Left ventricle myocardium inferior (tissue), 1 donor: ENCODE data around the gene RYK. TPM values are rescaled to one million over a fixed set of nuclear protein-coding genes. Genes with fewer than 3 reads are reported as not detected.
"Not testable (repeated sequence)": the region's sequence is repeated elsewhere in the genome, so short reads cannot be mapped to it uniquely, and the experiment has no call there.

Experiments used
- DNase-seq: peaks from one replicate; pipeline ENCODE4 v3.0.0-alpha.2; 2020
- H3K27ac ChIP-seq: fragments of 200-600 bp; replicated peaks from 2 replicates; pipeline ENCODE4 v1.8.0; 2021
- H3K27me3 ChIP-seq: fragments of 200-600 bp; 2 replicates; pipeline ENCODE4 v1.8.0; 2021; ENCODE audit warnings: low read depth
- H3K36me3 ChIP-seq: fragments of 200-600 bp; 2 replicates; pipeline ENCODE4 v1.8.0; 2021
- H3K4me1 ChIP-seq: fragments of 200-600 bp; 2 replicates; pipeline ENCODE4 v1.8.0; 2021
- H3K4me3 ChIP-seq: fragments of 200-600 bp; 2 replicates; pipeline ENCODE4 v1.8.0; 2021; ENCODE audit warnings: mild to moderate bottlenecking, moderate library complexity
- H3K9me3 ChIP-seq: fragments of 200-600 bp; replicated peaks from 2 replicates; pipeline ENCODE4 v1.8.0; 2021
- intact Hi-C: fragments of 100-400 bp; cut with micrococcal nuclease; formaldehyde crosslinking; loops from one replicate; pipeline ENCODE4 v1.11.0; 2022
- total RNA-seq: library from RNA; stranded (reverse); fragmentation: NEBNext Ultra II Directional; extraction: Animal tissue kit (Norgen Biotek cat#: 25700); gene quantifications from one replicate; pipeline ENCODE4 v1.2.1, GENCODE V29; 2021
- TF ChIP-seq, protein P1 (sequence below): fragments of 200-600 bp; IDR thresholded peaks from 2 replicates; pipeline ENCODE4 v1.8.0; 2021; ENCODE audit warnings: antibody characterized with exemption, mild to moderate bottlenecking, borderline replicate concordance
- donor health status: DM: no; HTN: yes; CAD: no; lungs with severe emphysema.

Gene RYK
- total RNA-seq, 1 donor from 2014 or later: 32.3 TPM

DNA sequence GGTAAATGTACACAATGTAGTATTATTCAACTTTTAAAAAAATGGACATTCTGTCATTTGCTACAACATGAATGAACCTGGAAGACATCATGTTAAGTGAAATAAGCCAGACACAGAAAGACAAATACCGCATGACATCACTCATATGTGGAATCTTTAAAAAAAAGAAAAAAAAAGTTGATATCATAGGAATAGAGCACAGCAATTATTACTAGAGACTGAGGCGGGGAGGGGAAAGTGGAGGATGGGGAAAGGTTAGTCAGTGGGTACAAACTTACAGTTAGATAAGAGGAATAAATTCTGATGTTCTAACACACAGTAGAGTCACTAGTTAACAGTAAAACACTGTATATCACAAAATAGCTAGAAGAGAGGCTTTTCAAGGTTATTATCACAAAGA, 22.2 kb downstream of the RYK start:
- no peak overlapping the region for H3K27ac ChIP-seq
- TF ChIP-seq, protein P1, sequence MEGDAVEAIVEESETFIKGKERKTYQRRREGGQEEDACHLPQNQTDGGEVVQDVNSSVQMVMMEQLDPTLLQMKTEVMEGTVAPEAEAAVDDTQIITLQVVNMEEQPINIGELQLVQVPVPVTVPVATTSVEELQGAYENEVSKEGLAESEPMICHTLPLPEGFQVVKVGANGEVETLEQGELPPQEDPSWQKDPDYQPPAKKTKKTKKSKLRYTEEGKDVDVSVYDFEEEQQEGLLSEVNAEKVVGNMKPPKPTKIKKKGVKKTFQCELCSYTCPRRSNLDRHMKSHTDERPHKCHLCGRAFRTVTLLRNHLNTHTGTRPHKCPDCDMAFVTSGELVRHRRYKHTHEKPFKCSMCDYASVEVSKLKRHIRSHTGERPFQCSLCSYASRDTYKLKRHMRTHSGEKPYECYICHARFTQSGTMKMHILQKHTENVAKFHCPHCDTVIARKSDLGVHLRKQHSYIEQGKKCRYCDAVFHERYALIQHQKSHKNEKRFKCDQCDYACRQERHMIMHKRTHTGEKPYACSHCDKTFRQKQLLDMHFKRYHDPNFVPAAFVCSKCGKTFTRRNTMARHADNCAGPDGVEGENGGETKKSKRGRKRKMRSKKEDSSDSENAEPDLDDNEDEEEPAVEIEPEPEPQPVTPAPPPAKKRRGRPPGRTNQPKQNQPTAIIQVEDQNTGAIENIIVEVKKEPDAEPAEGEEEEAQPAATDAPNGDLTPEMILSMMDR: no peak
- H3K9me3 ChIP-seq: no peaks in the 10 kb centered on the region
- intact Hi-C loops: no loop called here
- no peak for DNase-seq
- H3K27me3 ChIP-seq: no peaks in the 10 kb centered on the region
- H3K4me1 ChIP-seq: peaks cover 60% of the 10 kb centered on the region
- no peak overlapping the region for H3K4me3 ChIP-seq
- no peaks in the 10 kb centered on the region for H3K36me3 ChIP-seq

DNA sequence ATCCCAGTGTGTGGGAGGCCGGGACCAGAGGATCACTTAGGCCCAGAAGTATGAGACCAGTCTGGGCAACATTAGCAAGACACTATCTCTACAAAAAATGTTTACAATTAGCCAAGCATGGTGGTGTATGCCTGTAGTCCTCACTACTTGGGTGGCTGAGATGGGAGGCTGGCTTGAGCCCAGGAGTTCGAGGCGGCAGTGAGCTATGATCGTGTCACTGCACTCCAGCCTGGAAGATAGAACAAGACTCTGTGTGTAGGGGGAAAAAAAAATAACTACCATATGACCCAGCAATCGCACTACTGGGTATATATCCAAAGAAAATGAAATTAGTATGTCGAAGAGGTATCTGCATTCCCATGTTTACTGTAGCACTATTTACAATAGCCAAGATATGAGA, 22.6 kb downstream of the RYK start:
- H3K27ac ChIP-seq: no peak overlapping the region
- H3K4me1 ChIP-seq: peaks cover 64% of the 10 kb centered on the region
- TF ChIP-seq, protein P1: no peak
- H3K4me3 ChIP-seq: no peak overlapping the region
- intact Hi-C loops: no loop called here
- no peaks in the 10 kb centered on the region for H3K9me3 ChIP-seq
- H3K36me3 ChIP-seq: no peaks in the 10 kb centered on the region
- DNase-seq: no peak
- H3K27me3 ChIP-seq: no peaks in the 10 kb centered on the region

DNA sequence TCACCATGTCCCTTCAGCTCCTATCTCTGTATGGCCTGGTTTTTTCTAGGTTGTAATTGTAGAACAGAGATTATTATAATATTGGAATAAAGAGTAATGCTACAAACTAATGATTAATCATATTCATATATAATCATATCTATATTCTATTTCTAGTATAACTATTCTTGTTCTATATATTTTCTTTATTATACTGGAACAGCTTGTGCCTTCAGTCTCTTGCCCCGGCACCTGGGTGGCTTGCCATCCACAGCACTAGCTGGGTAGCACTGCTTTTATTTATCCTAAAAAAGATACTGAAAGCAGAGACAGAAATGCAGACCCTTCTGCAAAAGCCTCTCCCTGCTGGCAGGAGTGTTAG, 25.9 kb downstream of the RYK start:
- H3K4me3 ChIP-seq, intact Hi-C loops, DNase-seq, H3K27me3 ChIP-seq, H3K9me3 ChIP-seq, H3K27ac ChIP-seq: not testable (repeated sequence)
- H3K36me3 ChIP-seq: peaks cover 15% of the 10 kb centered on the region
- H3K4me1 ChIP-seq: peaks cover 44% of the 10 kb centered on the region

DNA sequence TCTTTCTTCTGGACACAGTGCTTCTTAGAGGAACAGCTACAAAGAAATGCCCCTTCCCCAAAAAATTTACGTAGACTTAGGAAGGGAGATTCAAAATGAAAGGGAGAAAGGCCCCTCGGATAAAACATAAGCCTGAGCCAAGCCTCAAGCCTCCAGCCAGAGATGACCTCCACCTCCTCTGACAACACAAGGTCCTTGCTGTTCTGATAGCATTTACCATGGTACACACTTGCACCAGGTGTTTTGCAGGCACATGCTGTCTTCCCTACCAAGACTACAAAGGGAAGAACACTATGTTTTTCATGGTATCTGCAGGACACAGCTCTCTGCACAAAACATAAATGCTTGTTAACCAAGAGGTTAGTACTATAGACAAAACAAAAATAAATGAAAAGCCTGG, 27.8 kb downstream of the RYK start:
- H3K4me3 ChIP-seq: no peak overlapping the region
- TF ChIP-seq, protein P1: no peak
- H3K9me3 ChIP-seq: no peaks in the 10 kb centered on the region
- peaks cover 40% of the 10 kb centered on the region for H3K4me1 ChIP-seq
- DNase-seq: no peak
- no peak overlapping the region for H3K27ac ChIP-seq
- H3K27me3 ChIP-seq: no peaks in the 10 kb centered on the region
- intact Hi-C loops: no loop called here
- peaks cover 15% of the 10 kb centered on the region for H3K36me3 ChIP-seq

DNA sequence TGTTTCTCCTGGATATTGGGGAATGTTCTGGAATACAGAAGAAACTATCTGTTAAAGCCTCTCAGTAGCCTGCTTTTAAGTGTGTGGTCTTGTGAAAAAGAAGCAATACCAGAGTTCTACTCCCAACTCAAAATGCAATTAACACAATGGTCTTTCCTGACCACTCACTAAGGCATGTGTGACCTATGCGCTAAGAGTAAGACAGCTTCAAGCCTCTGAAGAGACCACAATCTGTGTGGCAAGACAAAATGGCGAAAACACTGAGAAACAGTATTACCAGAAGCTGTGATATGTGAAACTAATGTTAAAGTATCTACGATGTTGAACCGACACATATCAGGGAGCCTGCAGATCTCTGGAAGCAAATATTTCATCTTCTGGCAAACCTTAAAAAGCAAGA, 33.8 kb downstream of the RYK start:
- TF ChIP-seq, protein P1: no peak
- Histone ChIP-seq H3K4me3 (no peak overlapping the region), H3K27me3 (no peaks in the 10 kb centered on the region), H3K9me3 (no peaks in the 10 kb centered on the region), H3K4me1 (peaks cover 47% of the 10 kb centered on the region), H3K36me3 (peaks cover 11% of the 10 kb centered on the region), H3K27ac (no peak overlapping the region)
- no peak for DNase-seq
- intact Hi-C loops: no loop called here

DNA sequence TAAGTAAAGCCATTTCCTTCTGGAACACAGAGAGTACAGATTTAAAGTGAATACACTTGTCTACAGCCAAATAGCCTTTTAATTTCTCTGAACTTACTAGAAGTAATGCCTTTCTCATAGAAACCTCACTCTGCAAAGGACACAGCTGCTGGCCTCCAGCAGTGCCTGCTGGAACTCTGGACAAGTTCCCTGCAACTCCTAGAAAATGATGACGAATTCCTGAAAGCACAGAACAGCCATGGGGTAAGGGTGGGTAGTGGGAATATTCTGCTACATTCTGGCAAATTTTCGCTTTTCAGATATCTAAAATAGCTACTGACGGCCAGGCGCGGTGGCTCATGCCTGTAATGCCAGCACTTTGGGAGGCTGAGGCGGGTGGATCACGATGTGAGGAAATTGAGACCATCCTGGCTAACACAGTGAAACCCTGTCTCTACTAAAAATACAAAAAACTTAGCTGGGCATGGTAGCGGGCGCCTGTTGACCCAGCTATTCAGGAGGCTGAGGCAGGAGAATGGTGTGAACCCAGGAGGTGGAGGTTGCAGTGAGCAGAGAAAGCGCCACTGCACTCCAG, 34.4 kb downstream of the RYK start:
- TF ChIP-seq, protein P1: no peak
- no peak for DNase-seq
- intact Hi-C loops: no loop called here
- Histone ChIP-seq H3K27ac (no peak overlapping the region), H3K4me3 (no peak overlapping the region), H3K9me3 (no peaks in the 10 kb centered on the region), H3K27me3 (no peaks in the 10 kb centered on the region), H3K4me1 (peaks cover 52% of the 10 kb centered on the region), H3K36me3 (peaks cover 7% of the 10 kb centered on the region)
